Measurements from ENCODE around the gene FIZ1.

The FIZ1 gene

GRCh38 chr19:55635856-55636440 lies 36.6 kb upstream of the FIZ1 start:
- no peak for DNase-seq

- DNase-seq: no peak
Observed at GRCh38 chr19:55635334-55635717, 36.0 kb upstream of the FIZ1 start.

- DNase-seq: no peak
Observed at GRCh38 chr19:55633861-55634260, 34.5 kb upstream of the FIZ1 start.

GRCh38 chr19:55632463-55632834 lies 33.1 kb upstream of the FIZ1 start:
- DNase-seq: peak in 45 of 51 donors; percentile 8 to 100 (median 64)

- DNase-seq: no peak
Observed at GRCh38 chr19:55626350-55626749, 27.0 kb upstream of the FIZ1 start.

- DNase-seq: no peak
Observed at GRCh38 chr19:55625004-55625326, 25.6 kb upstream of the FIZ1 start.

GRCh38 chr19:55624109-55625003 lies 25.0 kb upstream of the FIZ1 start, which contains the start of gene ZNF784:
Gene ZNF784 (minus strand): TSS chr19:55624566. CDS start chr19:55624561, 5 bp downstream.
- peak; percentile 67 to 98 (median 89) for DNase-seq

GRCh38 chr19:55623561-55623960 lies 24.2 kb upstream of the FIZ1 start:
- no peak for DNase-seq

GRCh38 chr19:55623130-55623529 lies 23.8 kb upstream of the FIZ1 start:
- DNase-seq: no peak

- DNase-seq: no peak
Observed at GRCh38 chr19:55622242-55622969, 23.1 kb upstream of the FIZ1 start.

- no peak for DNase-seq
Observed at GRCh38 chr19:55621673-55622231, 22.4 kb upstream of the FIZ1 start.

- no peak for DNase-seq
Observed at GRCh38 chr19:55621205-55621672, 21.9 kb upstream of the FIZ1 start.

- no peak for DNase-seq
Observed at GRCh38 chr19:55620410-55621204, 21.3 kb upstream of the FIZ1 start.

GRCh38 chr19:55619286-55619685 lies 20.0 kb upstream of the FIZ1 start:
- DNase-seq: no peak

GRCh38 chr19:55618426-55618825 lies 19.1 kb upstream of the FIZ1 start:
- no peak for DNase-seq

- no peak for DNase-seq
Observed at GRCh38 chr19:55617426-55617825, 18.1 kb upstream of the FIZ1 start.

- DNase-seq: no peak
Observed at GRCh38 chr19:55616395-55616875, 17.1 kb upstream of the FIZ1 start.

GRCh38 chr19:55615543-55616394 lies 16.5 kb upstream of the FIZ1 start:
- no peak for DNase-seq

- DNase-seq: no peak
Observed at GRCh38 chr19:55614711-55615542, 15.6 kb upstream of the FIZ1 start.
